Upper lobe of left lung (tissue), 4 donors: ENCODE results near the gene SLC27A1.

Experiments
- CTCF ChIP-seq, 6 experiments: fragments of 450-650 bp in 4 of 6; fragments of 200-600 bp in 2 of 6; sonication (generic) in 2 of 6; IDR thresholded peaks; one replicate each; pipeline ENCODE4 v1.5.1; 2016 to 2019; ENCODE audit warnings: antibody characterized with exemption in 6 of 6
- EP300 ChIP-seq, 4 donors: sonication (generic); formaldehyde crosslinking; IDR thresholded peaks; one replicate each; pipeline ENCODE4 v1.5.1; 2017; ENCODE audit warnings: antibody characterized with exemption in 4 of 4, control low read depth in 2 of 4
- POLR2A ChIP-seq, 4 donors: fragments of 450-650 bp; IDR thresholded peaks; one replicate each; pipeline ENCODE4 v1.5.1; 2016 to 2017; ENCODE audit warnings: antibody characterized with exemption in 4 of 4, mild to moderate bottlenecking in 2 of 4
- POLR2AphosphoS5 ChIP-seq, 2 donors: sonication (generic); formaldehyde crosslinking; IDR thresholded peaks; one replicate each; pipeline ENCODE4 v1.5.1; 2017; ENCODE audit warnings: antibody characterized with exemption in 2 of 2

- TF ChIP-seq CTCF (IDR thresholded peaks at IDR 0.05) (no peak), POLR2A (IDR thresholded peaks at IDR 0.05) (no peak), POLR2AphosphoS5 (IDR thresholded peaks at IDR 0.05) (no peak), EP300 (IDR thresholded peaks at IDR 0.05) (no peak)
Measured at GRCh38 chr19:17429641-17430113, 40.6 kb upstream of the SLC27A1 start.
